WTC11 (cell line): ENCODE results near the gene GPER1. TPM values are rescaled to one million over a fixed set of nuclear protein-coding genes. Genes with fewer than 3 reads are reported as not detected.

ENCODE experiments used
- ATAC-seq: fragments of 200-7000 bp; cut with Tn5 transposase; 2 replicates; pipeline ENCODE4 v1.10.0; 2021; ENCODE audit warnings: mild to moderate bottlenecking, moderate library complexity
- CTCF ChIA-PET: fragments of 300-600 bp; sonication (Branson Sonifier 250); formaldehyde crosslinking; loops from one replicate; lab custom pipeline; 2021; ENCODE audit warnings: antibody characterized with exemption; lab: Charles Lee
- POLR2A ChIA-PET: fragments of 350-600 bp; sonication (Branson Sonifier 250); formaldehyde crosslinking; loops from one replicate; lab custom pipeline; 2021; ENCODE audit warnings: antibody characterized with exemption; lab: Charles Lee
- DNase-seq: peaks from one replicate; pipeline ENCODE4 v3.0.0; 2021; ENCODE audit warnings: low spot score
- H3K27ac Mint-ChIP-seq: 2 replicates; pipeline ENCODE4 v1.8.0; 2021; ENCODE audit warnings: mixed read lengths
- H3K27me3 Mint-ChIP-seq: 2 replicates; pipeline ENCODE4 v1.8.0; 2021; ENCODE audit warnings: low read depth, mild to moderate bottlenecking, moderate library complexity, mixed read lengths
- H3K36me3 Mint-ChIP-seq: 2 replicates; pipeline ENCODE4 v1.8.0; 2021; ENCODE audit warnings: mixed read lengths
- H3K4me1 Mint-ChIP-seq: 2 replicates; pipeline ENCODE4 v1.8.0; 2022; ENCODE audit warnings: mixed read lengths
- H3K4me3 Mint-ChIP-seq: 2 replicates; pipeline ENCODE4 v1.8.0; 2021; ENCODE audit warnings: mild to moderate bottlenecking, moderate library complexity, mixed read lengths
- H3K9me3 Mint-ChIP-seq: 2 replicates; pipeline ENCODE4 v1.8.0; 2021; ENCODE audit warnings: mixed read lengths
- CREB1 ChIP-seq: sonication (generic); formaldehyde crosslinking; IDR thresholded peaks from 2 replicates; pipeline ENCODE4 v1.8.0; 2023; ENCODE audit warnings: mild to moderate bottlenecking, missing genetic modification reagents
- FOXP1 ChIP-seq: sonication (generic); formaldehyde crosslinking; IDR thresholded peaks from 2 replicates; pipeline ENCODE4 v1.8.0; 2022; ENCODE audit warnings: missing genetic modification reagents, mild to moderate bottlenecking, moderate library complexity, borderline replicate concordance
- GRHL2 ChIP-seq: fragments of 250-450 bp; sonication (Bioruptor Pico); IDR thresholded peaks from 2 replicates; pipeline ENCODE4 v1.8.0; 2022; ENCODE audit warnings: mild to moderate bottlenecking, moderate library complexity; ENCODE audit not compliant: insufficient replicate concordance, severe bottlenecking
- HMGA2 ChIP-seq: fragments of 250-450 bp; sonication (Bioruptor Pico); IDR thresholded peaks from 2 replicates; pipeline ENCODE4 v1.4.0; 2021; ENCODE audit warnings: mild to moderate bottlenecking, moderate library complexity
- IRF1 ChIP-seq: sonication (generic); formaldehyde crosslinking; IDR thresholded peaks from 2 replicates; pipeline ENCODE4 v1.8.0; 2023; ENCODE audit warnings: missing genetic modification reagents
- JAZF1 ChIP-seq: fragments of 250-450 bp; sonication (Bioruptor Pico); IDR thresholded peaks from 2 replicates; pipeline ENCODE4 v1.9.0; 2021; ENCODE audit warnings: moderate library complexity, mild to moderate bottlenecking, inconsistent platforms
- NFYB ChIP-seq: sonication (generic); formaldehyde crosslinking; conservative IDR thresholded peaks from 2 replicates; pipeline ENCODE4 v1.8.0; 2022; ENCODE audit warnings: low read depth, missing genetic modification reagents
- PRDM15 ChIP-seq: sonication (generic); formaldehyde crosslinking; IDR thresholded peaks from 2 replicates; pipeline ENCODE4 v1.8.0; 2022; ENCODE audit warnings: missing genetic modification reagents
- PRRX2 ChIP-seq: fragments of 250-450 bp; sonication (Bioruptor Pico); IDR thresholded peaks from 2 replicates; pipeline ENCODE4 v1.8.0; 2021; ENCODE audit warnings: mild to moderate bottlenecking
- RELA ChIP-seq: sonication (generic); formaldehyde crosslinking; IDR thresholded peaks from 2 replicates; pipeline ENCODE4 v1.8.1; 2022; ENCODE audit warnings: missing genetic modification reagents, mild to moderate bottlenecking, borderline replicate concordance
- RORB ChIP-seq: fragments of 250-450 bp; sonication (Bioruptor Pico); IDR thresholded peaks from 2 replicates; pipeline ENCODE4 v1.9.0; 2021; ENCODE audit warnings: mild to moderate bottlenecking
- SMAD4 ChIP-seq: sonication (generic); formaldehyde crosslinking; IDR thresholded peaks from 2 replicates; pipeline ENCODE4 v1.8.0; 2022; ENCODE audit warnings: mild to moderate bottlenecking, missing genetic modification reagents
- SP1 ChIP-seq: sonication (generic); formaldehyde crosslinking; conservative IDR thresholded peaks from 2 replicates; pipeline ENCODE4 v1.8.1; 2022; ENCODE audit warnings: missing genetic modification reagents
- ZBTB43 ChIP-seq: sonication (generic); formaldehyde crosslinking; IDR thresholded peaks from 2 replicates; pipeline ENCODE4 v1.8.1; 2023; ENCODE audit warnings: mild to moderate bottlenecking, missing genetic modification reagents
- ZNF423 ChIP-seq: fragments of 250-450 bp; sonication (Bioruptor Pico); IDR thresholded peaks from 2 replicates; pipeline ENCODE4 v2.1.2; 2022; ENCODE audit warnings: mild to moderate bottlenecking, moderate library complexity
- total RNA-seq: library from RNA; stranded (reverse); gene quantifications from 3 replicates; pipeline ENCODE4 v1.2.3, GENCODE V29; 2021
- TF ChIP-seq, protein P1 (sequence below): fragments of 250-450 bp; sonication (Bioruptor Pico); IDR thresholded peaks from 2 replicates; pipeline ENCODE4 v1.9.0; 2021; ENCODE audit warnings: moderate library complexity, mild to moderate bottlenecking, inconsistent platforms, borderline replicate concordance
- TF ChIP-seq, protein P2 (sequence below): sonication (generic); formaldehyde crosslinking; conservative IDR thresholded peaks from 2 replicates; pipeline ENCODE4 v1.8.1; 2022; ENCODE audit warnings: mild to moderate bottlenecking, missing genetic modification reagents
- TF ChIP-seq, protein P3 (sequence below): fragments of 250-450 bp; sonication (Bioruptor Pico); IDR thresholded peaks from 2 replicates; pipeline ENCODE4 v2.1.2; 2022; ENCODE audit warnings: mild to moderate bottlenecking, moderate library complexity

Gene GPER1
- total RNA-seq, 1 experiment from 2014 or later: 0.28 TPM

- ChIA-PET POLR2A (no interaction called here), CTCF (interaction anchor here (1.1 to 2.1 kb wide), 4 partner anchors 10 to 67 kb away, joined by 4 to 11 read pairs (median 7); no protein-coding TSS in a partner anchor)
- DNase-seq (no peak), ATAC-seq (no peak)
- no peak overlapping the region for H3K27ac Mint-ChIP-seq
- H3K4me1 Mint-ChIP-seq: peaks cover 24% of the 10 kb centered on the region
- no peaks in the 10 kb centered on the region for H3K36me3 Mint-ChIP-seq
- no peaks in the 10 kb centered on the region for H3K9me3 Mint-ChIP-seq
- H3K27me3 Mint-ChIP-seq: no peaks in the 10 kb centered on the region
- TF ChIP-seq GRHL2 (CRISPR knock-in tag) (no peak), NFYB (CRISPR knock-in tag) (no peak)
- TF ChIP-seq, protein P1, sequence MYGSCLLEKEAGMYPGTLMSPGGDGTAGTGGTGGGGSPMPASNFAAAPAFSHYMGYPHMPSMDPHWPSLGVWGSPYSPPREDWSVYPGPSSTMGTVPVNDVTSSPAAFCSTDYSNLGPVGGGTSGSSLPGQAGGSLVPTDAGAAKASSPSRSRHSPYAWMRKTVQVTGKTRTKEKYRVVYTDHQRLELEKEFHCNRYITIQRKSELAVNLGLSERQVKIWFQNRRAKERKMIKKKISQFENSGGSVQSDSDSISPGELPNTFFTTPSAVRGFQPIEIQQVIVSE (CRISPR knock-in tag): no peak
- no peak overlapping the region for H3K4me3 Mint-ChIP-seq
Observed at GRCh38 chr7:1055956-1056784, 31.7 kb upstream of the GPER1 start.

DNA sequence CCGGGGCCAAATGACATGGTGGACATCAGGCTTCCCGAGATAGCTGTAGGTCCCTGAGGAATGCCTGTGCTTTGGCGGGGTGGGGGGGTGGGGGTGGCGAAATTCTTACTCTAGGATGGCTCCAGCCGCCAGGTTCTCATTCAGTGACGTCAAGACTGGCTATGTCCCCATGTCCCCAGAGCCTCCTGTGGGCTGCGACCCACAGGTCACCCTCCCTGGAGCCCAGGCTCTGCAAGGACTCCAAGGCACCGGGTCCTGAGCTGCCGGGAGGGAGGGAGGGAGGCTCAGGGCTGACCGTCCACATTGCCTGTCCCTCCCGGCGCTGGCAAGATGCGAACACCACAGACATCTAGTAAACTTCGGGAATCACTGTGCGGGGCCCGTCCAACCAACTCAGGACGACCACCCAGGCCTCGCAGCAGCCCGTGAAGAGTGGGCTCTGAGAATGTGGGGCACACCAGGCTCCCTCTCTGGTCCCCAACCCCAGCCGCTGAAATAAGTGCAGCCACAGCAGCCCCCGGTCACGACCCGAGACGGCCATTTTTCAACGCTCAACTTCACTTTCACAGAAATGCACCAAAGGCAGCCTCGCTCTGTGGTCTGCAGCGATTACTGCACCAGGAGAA lies 31.0 kb upstream of the GPER1 start:
- Mint-ChIP-seq H3K4me3 (no peak overlapping the region), H3K4me1 (peaks cover 26% of the 10 kb centered on the region)
- TF ChIP-seq FOXP1 (CRISPR knock-in tag) (no peak), SP1 (no peak), CREB1 (CRISPR knock-in tag) (no peak), ZNF423 (CRISPR knock-in tag) (no peak), PRDM15 (no peak), RELA (CRISPR knock-in tag) (no peak), IRF1 (CRISPR knock-in tag) (no peak), RORB (CRISPR knock-in tag) (no peak), SMAD4 (CRISPR knock-in tag) (no peak)
- TF ChIP-seq, all 79 proteins: peak for 0
- POLR2A ChIA-PET: no interaction called here
- CTCF ChIA-PET: interaction anchor here (1.5 to 2.1 kb wide), 3 partner anchors 9 to 67 kb away, joined by 4 to 11 read pairs (median 10); no protein-coding TSS in a partner anchor
- no peak overlapping the region; the same call in 1 of the 2 replicates for H3K27ac Mint-ChIP-seq
- no peaks in the 10 kb centered on the region for H3K27me3 Mint-ChIP-seq
- DNase-seq: no peak
- H3K36me3 Mint-ChIP-seq: no peaks in the 10 kb centered on the region
- H3K9me3 Mint-ChIP-seq: no peaks in the 10 kb centered on the region
- ATAC-seq: no peak

DNA sequence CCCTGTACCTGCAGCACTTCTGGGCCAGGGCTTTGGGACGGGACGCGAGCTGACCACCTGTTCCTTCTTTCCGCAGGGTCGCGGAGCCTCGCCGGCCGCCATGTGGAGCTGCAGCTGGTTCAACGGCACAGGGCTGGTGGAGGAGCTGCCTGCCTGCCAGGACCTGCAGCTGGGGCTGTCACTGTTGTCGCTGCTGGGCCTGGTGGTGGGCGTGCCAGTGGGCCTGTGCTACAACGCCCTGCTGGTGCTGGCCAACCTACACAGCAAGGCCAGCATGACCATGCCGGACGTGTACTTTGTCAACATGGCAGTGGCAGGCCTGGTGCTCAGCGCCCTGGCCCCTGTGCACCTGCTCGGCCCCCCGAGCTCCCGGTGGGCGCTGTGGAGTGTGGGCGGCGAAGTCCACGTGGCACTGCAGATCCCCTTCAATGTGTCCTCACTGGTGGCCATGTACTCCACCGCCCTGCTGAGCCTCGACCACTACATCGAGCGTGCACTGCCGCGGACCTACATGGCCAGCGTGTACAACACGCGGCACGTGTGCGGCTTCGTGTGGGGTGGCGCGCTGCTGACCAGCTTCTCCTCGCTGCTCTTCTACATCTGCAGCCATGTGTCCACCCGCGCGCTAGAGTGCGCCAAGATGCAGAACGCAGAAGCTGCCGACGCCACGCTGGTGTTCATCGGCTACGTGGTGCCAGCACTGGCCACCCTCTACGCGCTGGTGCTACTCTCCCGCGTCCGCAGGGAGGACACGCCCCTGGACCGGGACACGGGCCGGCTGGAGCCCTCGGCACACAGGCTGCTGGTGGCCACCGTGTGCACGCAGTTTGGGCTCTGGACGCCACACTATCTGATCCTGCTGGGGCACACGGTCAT lies 30.3 kb upstream of the GPER1 start:
- ChIA-PET POLR2A (no interaction called here), CTCF (interaction anchor here (4.3 kb wide), 1 partner anchor 14 kb away, joined by 22 read pairs; the partner anchor contains the start of gene GPR146)
- DNase-seq (no peak), ATAC-seq (no peak)
- Mint-ChIP-seq H3K27ac (no peak overlapping the region; the same call in 1 of the 2 replicates), H3K9me3 (no peaks in the 10 kb centered on the region), H3K4me1 (peaks cover 23% of the 10 kb centered on the region), H3K36me3 (no peaks in the 10 kb centered on the region), H3K4me3 (no peak overlapping the region), H3K27me3 (no peaks in the 10 kb centered on the region)
- no peak for TF ChIP-seq PRRX2
- no peak for TF ChIP-seq ZBTB43 (CRISPR knock-in tag)
- TF ChIP-seq, protein P2, sequence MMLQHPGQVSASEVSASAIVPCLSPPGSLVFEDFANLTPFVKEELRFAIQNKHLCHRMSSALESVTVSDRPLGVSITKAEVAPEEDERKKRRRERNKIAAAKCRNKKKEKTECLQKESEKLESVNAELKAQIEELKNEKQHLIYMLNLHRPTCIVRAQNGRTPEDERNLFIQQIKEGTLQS: peak; percentile 62; the same call in 1 of the 2 replicates
- TF ChIP-seq JAZF1: no peak
- TF ChIP-seq, protein P3, sequence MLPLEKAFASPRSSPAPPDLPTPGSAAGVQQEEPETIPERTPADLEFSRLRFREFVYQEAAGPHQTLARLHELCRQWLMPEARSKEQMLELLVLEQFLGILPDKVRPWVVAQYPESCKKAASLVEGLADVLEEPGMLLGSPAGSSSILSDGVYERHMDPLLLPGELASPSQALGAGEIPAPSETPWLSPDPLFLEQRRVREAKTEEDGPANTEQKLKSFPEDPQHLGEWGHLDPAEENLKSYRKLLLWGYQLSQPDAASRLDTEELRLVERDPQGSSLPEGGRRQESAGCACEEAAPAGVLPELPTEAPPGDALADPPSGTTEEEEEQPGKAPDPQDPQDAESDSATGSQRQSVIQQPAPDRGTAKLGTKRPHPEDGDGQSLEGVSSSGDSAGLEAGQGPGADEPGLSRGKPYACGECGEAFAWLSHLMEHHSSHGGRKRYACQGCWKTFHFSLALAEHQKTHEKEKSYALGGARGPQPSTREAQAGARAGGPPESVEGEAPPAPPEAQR (CRISPR knock-in tag): no peak
- TF ChIP-seq HMGA2: no peak
